ENCODE data around the gene SERPINA6. TPM values are rescaled to one million over a fixed set of nuclear protein-coding genes. Genes with fewer than 3 reads are reported as not detected.
"Not testable (repeated sequence)": the region's sequence is repeated elsewhere in the genome, so short reads cannot be mapped to it uniquely, and the experiment has no call there.

The SERPINA6 gene
- total and polyA plus RNA-seq, 9 donors, result 0.18 to 15.4 (median 0.56) TPM; not detected in 4

DNA sequence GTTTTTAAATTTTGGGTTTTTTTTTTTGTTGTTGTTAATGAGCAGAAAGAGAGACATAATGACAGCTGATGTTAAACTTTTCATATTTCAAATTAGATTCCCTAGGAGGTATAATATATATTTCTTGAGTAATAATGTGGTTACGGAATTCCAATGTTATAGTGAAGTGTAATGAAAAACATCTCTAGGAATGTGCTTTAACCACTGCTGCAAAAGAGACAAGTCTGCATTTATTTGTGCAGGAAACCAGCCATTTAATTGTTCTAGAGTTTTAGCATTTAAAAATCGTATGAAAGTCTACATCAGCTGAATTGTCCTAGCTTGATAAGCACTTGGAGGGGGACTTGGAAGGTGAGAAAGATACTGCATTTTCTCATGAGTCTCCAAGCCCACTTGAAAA lies 44.4 kb downstream of the SERPINA6 start:
- Histone ChIP-seq H3K9me3 (no peaks in the 10 kb centered on the region), H3K4me3 (no peak overlapping the region), H3K27me3 (no peaks in the 10 kb centered on the region), H3K4me1 (ENCODE audit: insufficient read depth) (peaks cover 2% of the 10 kb centered on the region), H3K36me3 (no peaks in the 10 kb centered on the region), H3K27ac (no peak overlapping the region)
- WGBS, 3 donors, result 64 to 79% (median 77%) methylated on average over 2 of the region's 2 CpGs
- no peak for DNase-seq
- TF ChIP-seq, protein P1, sequence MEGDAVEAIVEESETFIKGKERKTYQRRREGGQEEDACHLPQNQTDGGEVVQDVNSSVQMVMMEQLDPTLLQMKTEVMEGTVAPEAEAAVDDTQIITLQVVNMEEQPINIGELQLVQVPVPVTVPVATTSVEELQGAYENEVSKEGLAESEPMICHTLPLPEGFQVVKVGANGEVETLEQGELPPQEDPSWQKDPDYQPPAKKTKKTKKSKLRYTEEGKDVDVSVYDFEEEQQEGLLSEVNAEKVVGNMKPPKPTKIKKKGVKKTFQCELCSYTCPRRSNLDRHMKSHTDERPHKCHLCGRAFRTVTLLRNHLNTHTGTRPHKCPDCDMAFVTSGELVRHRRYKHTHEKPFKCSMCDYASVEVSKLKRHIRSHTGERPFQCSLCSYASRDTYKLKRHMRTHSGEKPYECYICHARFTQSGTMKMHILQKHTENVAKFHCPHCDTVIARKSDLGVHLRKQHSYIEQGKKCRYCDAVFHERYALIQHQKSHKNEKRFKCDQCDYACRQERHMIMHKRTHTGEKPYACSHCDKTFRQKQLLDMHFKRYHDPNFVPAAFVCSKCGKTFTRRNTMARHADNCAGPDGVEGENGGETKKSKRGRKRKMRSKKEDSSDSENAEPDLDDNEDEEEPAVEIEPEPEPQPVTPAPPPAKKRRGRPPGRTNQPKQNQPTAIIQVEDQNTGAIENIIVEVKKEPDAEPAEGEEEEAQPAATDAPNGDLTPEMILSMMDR (IDR thresholded peaks at IDR 0.05), result no peak
- no peak for TF ChIP-seq EP300 (IDR thresholded peaks at IDR 0.05)
- intact Hi-C loops (cut with DNase I), result no loop called here

DNA sequence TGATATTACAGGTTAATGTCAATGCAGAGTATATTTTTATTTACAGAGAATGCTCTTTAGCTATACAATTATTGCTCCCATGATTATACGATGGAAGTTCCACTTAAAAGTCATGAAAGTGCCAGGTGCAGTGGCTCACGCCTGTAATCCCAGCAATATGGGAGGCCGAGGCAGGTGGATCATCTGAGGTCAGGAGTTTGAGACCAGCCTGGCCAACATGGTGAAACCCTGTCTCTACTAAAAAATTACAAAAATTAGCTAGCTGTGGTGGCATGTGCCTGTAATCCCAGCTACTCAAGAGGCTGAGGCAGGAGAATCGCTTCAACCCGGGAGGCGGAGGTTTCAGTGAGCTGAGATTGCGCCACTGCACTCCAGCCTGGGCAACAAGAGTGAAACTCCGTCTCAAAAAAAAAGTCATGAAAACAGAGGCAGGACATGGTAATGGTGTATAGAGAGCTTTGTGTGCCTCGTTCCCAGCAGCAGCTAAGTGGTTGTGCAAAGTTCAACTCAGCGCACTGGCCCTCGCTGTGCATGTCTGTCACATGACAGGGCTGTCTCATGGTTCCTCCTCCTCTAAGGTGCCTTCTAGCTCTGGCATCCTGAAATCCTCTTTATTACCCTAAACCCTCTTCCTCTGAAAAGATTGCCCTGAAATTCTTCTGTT lies 46.1 kb downstream of the SERPINA6 start:
- DNase-seq; H3K36me3 ChIP-seq; intact Hi-C loops (cut with DNase I); H3K27me3 ChIP-seq; H3K27ac ChIP-seq; H3K4me3 ChIP-seq; H3K4me1 ChIP-seq (ENCODE audit: insufficient read depth); H3K9me3 ChIP-seq: not testable (repeated sequence)
- 82 to 95% (median 94%) methylated on average over 11 of the region's 11 CpGs for WGBS, 3 donors

DNA sequence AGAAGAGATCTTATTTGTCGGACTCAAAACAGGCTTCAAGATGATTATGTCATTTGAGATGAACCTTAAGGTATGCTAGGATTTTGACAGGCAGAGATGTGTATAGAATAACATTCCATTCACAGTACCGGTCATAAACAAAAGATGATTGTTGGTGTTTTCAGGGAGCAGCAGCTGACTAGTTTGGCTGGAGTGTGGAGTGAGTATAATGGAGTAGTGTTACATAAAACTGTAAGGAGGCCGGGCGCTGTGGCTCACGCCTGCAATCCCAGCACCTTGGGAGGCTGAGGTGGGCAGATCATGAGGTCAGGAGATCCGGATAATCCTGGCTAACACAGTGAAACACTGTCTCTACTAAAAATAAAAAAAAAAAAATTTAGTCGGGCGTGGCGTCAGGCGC lies 54.0 kb downstream of the SERPINA6 start:
- H3K4me3 ChIP-seq, result no peak overlapping the region
- H3K27me3 ChIP-seq, result no peaks in the 10 kb centered on the region
- intact Hi-C loops (cut with DNase I), result no loop called here
- no peak overlapping the region for H3K27ac ChIP-seq
- H3K4me1 ChIP-seq (ENCODE audit: insufficient read depth), result no peaks in the 10 kb centered on the region
- H3K36me3 ChIP-seq, result no peaks in the 10 kb centered on the region
- WGBS, 3 donors, result 75 to 83% (median 77%) methylated on average over 10 of the region's 10 CpGs
- DNase-seq, result no peak
- H3K9me3 ChIP-seq, result no peaks in the 10 kb centered on the region
- TF ChIP-seq, protein P1 (IDR thresholded peaks at IDR 0.05), result no peak
- no peak for TF ChIP-seq EP300 (IDR thresholded peaks at IDR 0.05)
- no peak for TF ChIP-seq POLR2A (IDR thresholded peaks at IDR 0.05)

DNA sequence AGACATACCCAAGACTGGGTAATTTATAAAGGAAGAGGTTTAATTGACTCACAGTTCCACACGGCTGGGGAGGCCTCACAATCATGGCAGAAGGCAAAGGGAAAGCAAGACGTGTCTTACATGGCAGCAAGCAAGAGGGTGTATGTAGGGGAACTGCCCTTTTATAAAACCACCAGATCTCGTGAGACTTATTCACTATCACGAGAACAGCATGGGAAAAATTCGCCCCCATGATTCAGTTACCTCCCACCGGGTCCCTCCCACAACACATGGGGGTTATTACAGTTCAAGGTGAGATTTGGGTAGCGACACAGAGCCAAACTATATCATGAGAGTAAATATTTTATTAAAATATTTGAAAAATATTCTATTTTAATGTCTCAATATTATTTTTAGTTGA lies 54.6 kb downstream of the SERPINA6 start:
- H3K36me3 ChIP-seq; DNase-seq; H3K9me3 ChIP-seq; H3K27ac ChIP-seq; H3K4me1 ChIP-seq (ENCODE audit: insufficient read depth); H3K4me3 ChIP-seq; intact Hi-C loops (cut with DNase I); H3K27me3 ChIP-seq: not testable (repeated sequence)
- 76 to 84% (median 83%) methylated on average over 7 of the region's 7 CpGs for WGBS, 3 donors

DNA sequence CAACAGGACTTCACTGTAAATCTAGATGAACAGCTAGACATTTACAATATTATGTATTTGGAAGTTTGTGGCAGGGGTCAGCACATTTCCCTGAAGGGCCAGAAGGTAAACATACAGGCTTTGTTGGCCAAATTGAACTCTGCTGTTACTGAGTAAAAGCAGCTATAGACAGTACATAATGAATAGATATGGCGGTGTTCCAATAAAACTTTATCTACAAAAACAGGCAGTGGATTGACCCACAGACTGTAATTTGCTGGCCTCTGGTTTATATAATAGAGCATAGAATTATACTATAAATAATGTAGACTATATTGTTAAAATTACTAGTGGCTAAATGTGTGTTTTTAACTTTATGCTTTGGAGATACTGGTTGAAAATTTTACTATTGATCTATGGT lies 55.8 kb downstream of the SERPINA6 start:
- TF ChIP-seq, protein P1 (IDR thresholded peaks at IDR 0.05), result no peak
- TF ChIP-seq EP300 (IDR thresholded peaks at IDR 0.05), result no peak
- no peak for TF ChIP-seq POLR2A (IDR thresholded peaks at IDR 0.05)
- Histone ChIP-seq H3K9me3 (no peaks in the 10 kb centered on the region), H3K4me1 (ENCODE audit: insufficient read depth) (no peaks in the 10 kb centered on the region), H3K4me3 (no peak overlapping the region), H3K27ac (no peak overlapping the region), H3K27me3 (no peaks in the 10 kb centered on the region), H3K36me3 (no peaks in the 10 kb centered on the region)
- intact Hi-C loops (cut with DNase I), result no loop called here
- 92 to 98% (median 93%) methylated on average over 1 of the region's 1 CpG for WGBS, 3 donors
- no peak for DNase-seq

DNA sequence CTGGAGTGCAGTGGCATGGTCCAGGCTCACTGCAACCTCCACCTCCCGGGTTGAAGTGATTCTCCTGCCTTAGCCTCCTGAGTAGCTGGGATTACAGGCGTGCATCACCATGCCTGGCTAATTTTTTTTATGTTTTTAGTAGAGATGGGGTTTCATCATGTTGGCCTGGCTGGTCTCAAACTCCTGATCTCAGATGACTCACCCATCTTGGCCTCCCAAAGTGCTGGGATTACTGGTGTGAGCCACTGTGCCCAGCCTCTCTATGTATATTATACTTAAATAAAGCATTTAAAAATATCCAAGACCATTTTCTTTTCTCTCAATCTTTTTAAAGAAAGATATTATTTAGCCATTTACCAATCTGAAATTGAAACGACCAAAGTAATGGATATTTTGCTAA lies 58.9 kb downstream of the SERPINA6 start:
- H3K4me1 ChIP-seq (ENCODE audit: insufficient read depth); H3K36me3 ChIP-seq; DNase-seq; intact Hi-C loops (cut with DNase I); H3K9me3 ChIP-seq; H3K27ac ChIP-seq; H3K27me3 ChIP-seq; H3K4me3 ChIP-seq: not testable (repeated sequence)
- 61 to 93% (median 92%) methylated on average over 3 of the region's 3 CpGs for WGBS, 3 donors

Other genes starting within 250 kb of the SERPINA6 start
- 100 to 1,000 TPM in 6 of 7 donors, 10 to 100 TPM in 1; 98.8 to 286 (median 233) TPM for gene DDX24, start 242.1 kb downstream of the SERPINA6 start, total RNA-seq
- 100 to 1,000 TPM; 118 to 521 TPM for gene DDX24, start 242.1 kb downstream of the SERPINA6 start, polyA plus RNA-seq
- gene IFI27L1, start 242.0 kb downstream of the SERPINA6 start, total RNA-seq, result 10 to 100 TPM; 27.4 to 57.0 (median 32.8) TPM
- gene IFI27L1, start 242.0 kb downstream of the SERPINA6 start, polyA plus RNA-seq, result 10 to 100 TPM; 21.5 to 43.9 TPM
- gene IFI27, start 212.6 kb downstream of the SERPINA6 start, total RNA-seq, result 100 to 1,000 TPM in 1 of 7 donors, 10 to 100 TPM in 6; 44.5 to 117 (median 56.9) TPM
- gene IFI27, start 212.6 kb downstream of the SERPINA6 start, polyA plus RNA-seq, result 100 to 1,000 TPM; 119 to 413 TPM
- gene IFI27L2, start 193.7 kb downstream of the SERPINA6 start, total RNA-seq, result 100 to 1,000 TPM in 3 of 7 donors, 10 to 100 TPM in 4; 53.4 to 106 (median 88.5) TPM
- 100 to 1,000 TPM in 1 of 2 donors, 10 to 100 TPM in 1; 37.8 to 145 TPM for gene IFI27L2, start 193.7 kb downstream of the SERPINA6 start, polyA plus RNA-seq
- gene PPP4R4, start 149.0 kb downstream of the SERPINA6 start, total RNA-seq, result 10 to 100 TPM in 6 of 7 donors, 1 to 10 TPM in 1; 10.0 to 41.0 (median 17.6) TPM
- gene PPP4R4, start 149.0 kb downstream of the SERPINA6 start, polyA plus RNA-seq, result 1 to 10 TPM; 3.0 to 6.6 TPM
- gene SERPINA10, start 30.1 kb downstream of the SERPINA6 start, total RNA-seq, result under 1 TPM in 1 of 7 donors, not detected in 6; 0.05 TPM
- not detected for gene SERPINA10, start 30.1 kb downstream of the SERPINA6 start, polyA plus RNA-seq
- not detected for gene SERPINA2, start 43.4 kb upstream of the SERPINA6 start, total RNA-seq
- not detected for gene SERPINA2, start 43.4 kb upstream of the SERPINA6 start, polyA plus RNA-seq
- 10 to 100 TPM in 3 of 7 donors, 1 to 10 TPM in 4; 1.2 to 23.9 (median 9.9) TPM for gene SERPINA1, start 65.3 kb upstream of the SERPINA6 start, total RNA-seq
- gene SERPINA1, start 65.3 kb upstream of the SERPINA6 start, polyA plus RNA-seq, result 10 to 100 TPM in 1 of 2 donors, 1 to 10 TPM in 1; 1.9 to 25.7 TPM
- not detected for gene SERPINA11, start 129.5 kb upstream of the SERPINA6 start, total RNA-seq
- gene SERPINA11, start 129.5 kb upstream of the SERPINA6 start, polyA plus RNA-seq, result not detected
- gene SERPINA9, start 152.9 kb upstream of the SERPINA6 start, total RNA-seq, result not detected
- gene SERPINA9, start 152.9 kb upstream of the SERPINA6 start, polyA plus RNA-seq, result not detected
- not detected for gene SERPINA12, start 186.1 kb upstream of the SERPINA6 start, total RNA-seq
- not detected for gene SERPINA12, start 186.1 kb upstream of the SERPINA6 start, polyA plus RNA-seq
- under 1 TPM in 4 of 7 donors, not detected in 3; 0.11 to 0.22 (median 0.15) TPM for gene SERPINA4, start 238.1 kb upstream of the SERPINA6 start, total RNA-seq
- gene SERPINA4, start 238.1 kb upstream of the SERPINA6 start, polyA plus RNA-seq, result not detected

All from ovary (tissue), 9 donors.